ENCODE results near the gene MAN1B1. TPM values are rescaled to one million over a fixed set of nuclear protein-coding genes. Genes with fewer than 3 reads are reported as not detected.

The MAN1B1 gene
- total RNA-seq, 4 donors from 2014 or later = 52.1 to 99.2 (median 63.1) TPM

- Histone ChIP-seq H3K9me3 (no peaks in the 10 kb centered on the region), H3K4me1 (peaks cover 22% of the 10 kb centered on the region), H3K36me3 (no peaks in the 10 kb centered on the region), H3K4me3 (peak overlapping the region; percentile 15), H3K27ac (no peak overlapping the region), H3K27me3 (peaks cover 64% of the 10 kb centered on the region)
- 0% methylated on average over 2 of the region's 65 CpGs for WGBS
- no peak for TF ChIP-seq POLR2A (IDR thresholded peaks at IDR 0.05)
- no peak for TF ChIP-seq POLR2AphosphoS5 (IDR thresholded peaks at IDR 0.05)
- TF ChIP-seq EP300 (IDR thresholded peaks at IDR 0.05) = no peak
- no peak for TF ChIP-seq CTCF (IDR thresholded peaks at IDR 0.05)
- no peak for DNase-seq (ENCODE audit: low spot score in 2 of 2)
Measured at GRCh38 chr9:137156567-137157375, 70.0 kb downstream of the MAN1B1 start.

GRCh38 chr9:137157618-137158415 is 71.0 kb downstream of the MAN1B1 start:
- Histone ChIP-seq H3K36me3 (no peaks in the 10 kb centered on the region), H3K4me3 (no peak overlapping the region), H3K9me3 (no peaks in the 10 kb centered on the region), H3K4me1 (peaks cover 32% of the 10 kb centered on the region), H3K27ac (no peak overlapping the region), H3K27me3 (peaks cover 74% of the 10 kb centered on the region)
- TF ChIP-seq POLR2AphosphoS5 (IDR thresholded peaks at IDR 0.05) (no peak), EP300 (IDR thresholded peaks at IDR 0.05) (no peak), POLR2A (IDR thresholded peaks at IDR 0.05) (no peak), CTCF (IDR thresholded peaks at IDR 0.05) (no peak)
- DNase-seq (ENCODE audit: low spot score in 2 of 2) = no peak
- 49% methylated on average over 9 of the region's 19 CpGs for WGBS

GRCh38 chr9:137158625-137159024 is 71.8 kb downstream of the MAN1B1 start:
- H3K27me3 ChIP-seq = peaks cover 82% of the 10 kb centered on the region
- no peak for DNase-seq (ENCODE audit: low spot score in 2 of 2)
- H3K36me3 ChIP-seq = no peaks in the 10 kb centered on the region
- 24% methylated on average over 4 of the region's 4 CpGs for WGBS
- no peak for TF ChIP-seq CTCF (IDR thresholded peaks at IDR 0.05)
- no peak for TF ChIP-seq POLR2AphosphoS5 (IDR thresholded peaks at IDR 0.05)
- no peak for TF ChIP-seq EP300 (IDR thresholded peaks at IDR 0.05)
- no peak for TF ChIP-seq POLR2A (IDR thresholded peaks at IDR 0.05)
- H3K4me3 ChIP-seq = no peak overlapping the region
- H3K27ac ChIP-seq = no peak overlapping the region
- H3K4me1 ChIP-seq = peaks cover 41% of the 10 kb centered on the region
- no peaks in the 10 kb centered on the region for H3K9me3 ChIP-seq

Other genes starting within 250 kb of the MAN1B1 start
- gene AJM1, start 244.5 kb upstream of the MAN1B1 start, total RNA-seq = 1 to 10 TPM; 1.6 to 3.1 (median 2.2) TPM
- gene PHPT1, start 237.6 kb upstream of the MAN1B1 start, total RNA-seq = 10 to 100 TPM; 41.9 to 64.2 (median 46.6) TPM
- 1 to 10 TPM; 1.3 to 3.9 (median 1.8) TPM for gene MAMDC4, start 234.6 kb upstream of the MAN1B1 start, total RNA-seq
- 100 to 1,000 TPM; 236 to 328 (median 311) TPM for gene EDF1, start 220.7 kb upstream of the MAN1B1 start, total RNA-seq
- 10 to 100 TPM in 2 of 4 donors, 1 to 10 TPM in 2; 8.6 to 16.1 (median 10.5) TPM for gene TRAF2, start 200.5 kb upstream of the MAN1B1 start, total RNA-seq
- 100 to 1,000 TPM; 101 to 166 (median 142) TPM for gene FBXW5, start 142.2 kb upstream of the MAN1B1 start, total RNA-seq
- 1 to 10 TPM in 1 of 4 donors, not detected in 3; 2.7 TPM for gene C8G, start 141.7 kb upstream of the MAN1B1 start, total RNA-seq
- gene LCN12, start 134.7 kb upstream of the MAN1B1 start, total RNA-seq = 1 to 10 TPM in 1 of 4 donors, not detected in 3; 3.7 TPM
- 10 to 100 TPM in 3 of 4 donors, 1 to 10 TPM in 1; 4.3 to 31.7 (median 25.7) TPM for gene PTGDS, start 109.5 kb upstream of the MAN1B1 start, total RNA-seq
- gene LCNL1, start 104.0 kb upstream of the MAN1B1 start, total RNA-seq = under 1 TPM in 2 of 4 donors, not detected in 2; 0.18 to 0.40 TPM
- 10 to 100 TPM; 43.2 to 68.6 (median 61.5) TPM for gene PAXX, start 94.6 kb upstream of the MAN1B1 start, total RNA-seq
- gene CLIC3, start 90.4 kb upstream of the MAN1B1 start, total RNA-seq = 100 to 1,000 TPM in 3 of 4 donors, 10 to 100 TPM in 1; 20.6 to 159 (median 130) TPM
- gene ABCA2, start 58.7 kb upstream of the MAN1B1 start, total RNA-seq = 10 to 100 TPM; 10.4 to 44.7 (median 33.4) TPM
- gene FUT7, start 54.9 kb upstream of the MAN1B1 start, total RNA-seq = under 1 TPM in 1 of 4 donors, not detected in 3; 0.72 TPM
- gene NPDC1, start 40.8 kb upstream of the MAN1B1 start, total RNA-seq = 10 to 100 TPM; 22.2 to 64.0 (median 47.3) TPM
- 10 to 100 TPM; 13.3 to 20.8 (median 16.7) TPM for gene ENTPD2, start 32.9 kb upstream of the MAN1B1 start, total RNA-seq
- gene SAPCD2, start 16.4 kb upstream of the MAN1B1 start, total RNA-seq = 10 to 100 TPM in 3 of 4 donors, 1 to 10 TPM in 1; 8.2 to 13.6 (median 13.3) TPM
- gene UAP1L1, start 9.5 kb upstream of the MAN1B1 start, total RNA-seq = 10 to 100 TPM in 1 of 4 donors, 1 to 10 TPM in 3; 5.0 to 10.1 (median 6.8) TPM
- 100 to 1,000 TPM in 2 of 4 donors, 10 to 100 TPM in 2; 71.4 to 139 (median 96.5) TPM for gene DPP7, start 27.7 kb downstream of the MAN1B1 start, total RNA-seq
- under 1 TPM in 3 of 4 donors, not detected in 1; 0.16 to 0.25 (median 0.16) TPM for gene GRIN1, start 52.2 kb downstream of the MAN1B1 start, total RNA-seq
- 10 to 100 TPM in 1 of 4 donors, 1 to 10 TPM in 3; 5.4 to 37.2 (median 7.9) TPM for gene LRRC26, start 83.1 kb downstream of the MAN1B1 start, total RNA-seq
- not detected for gene TMEM210, start 85.1 kb downstream of the MAN1B1 start, total RNA-seq
- gene ANAPC2, start 101.6 kb downstream of the MAN1B1 start, total RNA-seq = 10 to 100 TPM; 24.8 to 99.8 (median 54.9) TPM
- gene SSNA1, start 101.7 kb downstream of the MAN1B1 start, total RNA-seq = 10 to 100 TPM; 45.9 to 72.0 (median 71.1) TPM
- 10 to 100 TPM; 12.6 to 23.6 (median 18.7) TPM for gene TPRN, start 113.8 kb downstream of the MAN1B1 start, total RNA-seq
- 10 to 100 TPM; 25.0 to 52.4 (median 40.8) TPM for gene TMEM203, start 118.7 kb downstream of the MAN1B1 start, total RNA-seq
- gene NDOR1, start 118.7 kb downstream of the MAN1B1 start, total RNA-seq = 10 to 100 TPM; 13.4 to 21.0 (median 20.6) TPM
- 1 to 10 TPM; 2.8 to 7.5 (median 5.2) TPM for gene RNF208, start 135.3 kb downstream of the MAN1B1 start, total RNA-seq
- 10 to 100 TPM; 22.8 to 65.7 (median 44.2) TPM for gene CYSRT1, start 138.2 kb downstream of the MAN1B1 start, total RNA-seq
- 1 to 10 TPM in 3 of 4 donors, under 1 TPM in 1; 0.34 to 2.0 (median 1.1) TPM for gene RNF224, start 140.5 kb downstream of the MAN1B1 start, total RNA-seq
- under 1 TPM in 1 of 4 donors, not detected in 3; 0.34 TPM for gene SLC34A3, start 143.9 kb downstream of the MAN1B1 start, total RNA-seq
- 100 to 1,000 TPM; 225 to 708 (median 639) TPM for gene TUBB4B, start 154.3 kb downstream of the MAN1B1 start, total RNA-seq
- 1 to 10 TPM in 1 of 4 donors, not detected in 3; 1.2 TPM for gene STPG3, start 164.3 kb downstream of the MAN1B1 start, total RNA-seq
- 10 to 100 TPM; 45.0 to 54.2 (median 50.9) TPM for gene NELFB, start 168.3 kb downstream of the MAN1B1 start, total RNA-seq
- 1 to 10 TPM; 3.5 to 9.2 (median 4.4) TPM for gene TOR4A, start 190.7 kb downstream of the MAN1B1 start, total RNA-seq
- gene NRARP, start 215.3 kb downstream of the MAN1B1 start, total RNA-seq = 10 to 100 TPM; 25.3 to 69.0 (median 65.5) TPM